ENCODE data around the gene NAV2.

The NAV2 gene

GRCh38 chr11:19838994-19839768 lies 126.5 kb downstream of the NAV2 start:
- DNase-seq: no peak

GRCh38 chr11:19840961-19841360 lies 128.3 kb downstream of the NAV2 start:
- no peak for DNase-seq

GRCh38 chr11:19842505-19842904 lies 129.9 kb downstream of the NAV2 start:
- no peak for DNase-seq

- DNase-seq: no peak
Measured at GRCh38 chr11:19843079-19843478, 130.4 kb downstream of the NAV2 start.

GRCh38 chr11:19844012-19844411 lies 131.4 kb downstream of the NAV2 start:
- DNase-seq: no peak

- DNase-seq: no peak
Measured at GRCh38 chr11:19844806-19845205, 132.2 kb downstream of the NAV2 start.

GRCh38 chr11:19845626-19846025 lies 133.0 kb downstream of the NAV2 start:
- no peak for DNase-seq

GRCh38 chr11:19846654-19847305 lies 134.1 kb downstream of the NAV2 start:
- no peak for DNase-seq

- no peak for DNase-seq
Measured at GRCh38 chr11:19848219-19848618, 135.6 kb downstream of the NAV2 start.

GRCh38 chr11:19849107-19849789 lies 136.6 kb downstream of the NAV2 start:
- no peak for DNase-seq

- no peak for DNase-seq
Measured at GRCh38 chr11:19849947-19850593, 137.4 kb downstream of the NAV2 start.

- no peak for DNase-seq
Measured at GRCh38 chr11:19852288-19852687, 139.7 kb downstream of the NAV2 start.

- DNase-seq: no peak
Measured at GRCh38 chr11:19853016-19853415, 140.4 kb downstream of the NAV2 start.

GRCh38 chr11:19853920-19854319 lies 141.3 kb downstream of the NAV2 start:
- DNase-seq: no peak

GRCh38 chr11:19861171-19861570 lies 148.5 kb downstream of the NAV2 start:
- no peak for DNase-seq

- no peak for DNase-seq
Measured at GRCh38 chr11:19862091-19862490, 149.5 kb downstream of the NAV2 start.

GRCh38 chr11:19864141-19865140 lies 151.8 kb downstream of the NAV2 start:
- no peak for DNase-seq

- DNase-seq: no peak
Measured at GRCh38 chr11:19866037-19866436, 153.4 kb downstream of the NAV2 start.

- no peak for DNase-seq
Measured at GRCh38 chr11:19866521-19866920, 153.9 kb downstream of the NAV2 start.

- DNase-seq: no peak
Measured at GRCh38 chr11:19867064-19867463, 154.4 kb downstream of the NAV2 start.

- DNase-seq: no peak
Measured at GRCh38 chr11:19868281-19868821, 155.7 kb downstream of the NAV2 start.

- no peak for DNase-seq
Measured at GRCh38 chr11:19868871-19869270, 156.2 kb downstream of the NAV2 start.
